HL-60/S4 (cell line): Measurements from ENCODE around the gene FBN1.

Experiments
- in situ Hi-C: fragments of 300-500 bp; cut with MboI; formaldehyde crosslinking; loops from 2 replicates; pipeline ENCODE4 v1.14.3; 2022; ENCODE audit warnings: low sequenced_read_pairs

FBN1 gene

DNA sequence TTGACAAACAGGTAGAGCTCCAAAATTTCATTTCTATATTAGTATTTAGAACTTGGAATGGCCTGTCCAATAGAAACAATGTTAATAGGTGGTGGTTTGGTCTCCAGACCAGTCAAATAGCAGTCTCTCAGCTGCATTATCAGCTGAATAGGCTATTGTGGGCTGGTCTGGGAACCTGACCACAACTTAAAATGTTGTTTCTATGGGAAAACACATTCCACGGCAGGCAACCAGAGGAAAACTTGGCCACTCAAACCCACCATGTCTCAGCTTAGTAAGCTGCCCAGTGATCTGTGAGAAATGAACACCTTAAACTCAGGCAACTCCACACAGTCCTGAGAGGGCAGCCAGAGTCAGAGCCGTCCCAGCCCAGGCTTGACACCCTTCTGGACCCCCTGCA is 20.4 kb downstream of the FBN1 start:
- in situ Hi-C loops = no loop called here

DNA sequence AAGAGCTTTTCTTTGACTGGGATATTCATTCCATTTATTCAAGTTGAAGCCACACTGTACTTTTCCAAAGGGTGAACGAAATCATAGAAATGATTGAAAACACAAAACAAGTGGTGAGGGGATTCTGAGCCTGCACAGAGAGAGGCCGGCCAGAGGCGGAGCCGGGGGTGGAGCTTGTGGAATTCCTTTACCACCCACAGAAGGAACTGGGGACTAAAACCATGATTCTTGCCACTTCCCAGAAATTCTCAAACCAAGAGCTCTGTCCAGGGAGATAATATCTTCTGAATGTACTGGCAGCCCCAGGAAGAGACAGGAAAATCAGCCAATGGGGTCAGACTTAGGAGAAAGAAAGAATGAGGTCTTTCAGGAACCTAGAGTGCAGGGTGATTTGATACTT is 20.8 kb downstream of the FBN1 start:
- in situ Hi-C loops = no loop called here

DNA sequence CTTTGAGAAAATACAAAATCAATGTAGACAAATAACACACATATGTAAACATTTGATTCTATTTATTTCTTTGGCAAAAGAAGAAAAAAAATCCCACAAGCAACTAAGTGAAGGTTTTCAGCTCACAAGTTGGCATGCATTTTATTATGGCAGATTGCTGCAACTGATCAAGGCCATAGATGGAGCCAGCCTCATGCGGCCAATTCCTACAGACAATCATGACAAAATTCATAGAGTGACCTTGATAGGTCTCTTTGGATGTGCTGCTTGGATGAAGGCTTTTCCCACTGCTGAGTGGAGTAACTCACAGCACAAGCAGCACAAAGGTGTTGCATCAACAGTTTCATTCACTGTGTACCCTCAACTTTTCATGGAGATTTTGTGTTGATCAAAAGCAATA is 22.1 kb downstream of the FBN1 start:
- in situ Hi-C loops = no loop called here

DNA sequence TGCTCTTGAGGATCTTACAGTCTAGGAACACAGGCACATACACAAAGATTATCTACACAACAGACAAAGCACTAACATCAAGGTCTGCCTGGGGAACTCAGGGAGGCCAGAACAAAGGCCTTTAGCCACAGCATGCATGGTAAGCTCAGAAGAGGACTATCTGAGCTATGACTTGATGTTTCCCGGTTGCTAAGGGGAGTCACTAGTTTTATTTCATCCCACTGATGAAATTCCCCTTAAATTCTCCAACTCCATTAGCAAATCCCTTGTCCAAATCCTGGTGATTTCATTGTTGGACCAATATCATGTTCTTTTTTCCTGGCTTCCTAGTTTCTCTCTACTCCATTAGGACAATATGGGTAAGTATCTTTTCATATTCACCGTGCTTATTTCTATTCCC is 23.3 kb downstream of the FBN1 start:
- in situ Hi-C loops = no loop called here

DNA sequence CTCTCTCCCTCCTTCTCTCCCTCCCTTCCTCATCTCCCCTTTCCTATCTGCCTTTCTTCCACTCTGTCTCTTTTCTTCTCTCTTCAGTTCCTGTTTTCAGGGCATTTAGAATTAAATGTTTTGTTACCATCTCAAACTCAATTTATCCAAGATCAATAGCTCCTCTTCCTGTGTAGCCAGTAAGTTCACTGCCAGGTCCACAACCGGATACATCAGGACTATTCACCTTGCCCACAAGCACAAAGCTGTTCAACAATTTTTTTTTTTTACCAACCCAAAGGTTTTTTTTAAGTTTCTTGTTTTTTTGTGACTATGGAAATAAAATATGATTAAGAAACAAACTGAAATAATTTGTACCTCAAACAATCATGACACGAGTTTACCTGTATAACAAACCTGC is 26.1 kb downstream of the FBN1 start:
- in situ Hi-C loops = no loop called here

DNA sequence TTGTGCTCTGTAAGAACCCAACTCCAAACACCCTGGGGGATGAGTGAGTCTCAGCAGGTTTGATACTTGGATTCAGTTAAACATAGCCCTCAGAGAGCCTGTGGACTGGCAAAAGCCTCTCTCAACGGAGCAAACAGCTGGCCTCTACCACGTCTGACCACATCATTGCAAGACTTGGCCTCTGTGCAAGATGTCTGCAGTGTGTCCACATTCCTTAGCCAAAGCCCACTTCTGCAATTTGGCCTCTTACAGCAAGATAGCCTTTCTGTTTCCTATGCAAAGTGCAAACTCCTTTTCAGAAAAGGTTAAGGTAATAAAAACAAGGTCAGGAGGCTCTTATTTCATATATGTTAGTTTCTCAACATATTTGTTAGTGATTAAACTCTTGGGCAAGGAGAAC is 27.9 kb downstream of the FBN1 start:
- in situ Hi-C loops = no loop called here

DNA sequence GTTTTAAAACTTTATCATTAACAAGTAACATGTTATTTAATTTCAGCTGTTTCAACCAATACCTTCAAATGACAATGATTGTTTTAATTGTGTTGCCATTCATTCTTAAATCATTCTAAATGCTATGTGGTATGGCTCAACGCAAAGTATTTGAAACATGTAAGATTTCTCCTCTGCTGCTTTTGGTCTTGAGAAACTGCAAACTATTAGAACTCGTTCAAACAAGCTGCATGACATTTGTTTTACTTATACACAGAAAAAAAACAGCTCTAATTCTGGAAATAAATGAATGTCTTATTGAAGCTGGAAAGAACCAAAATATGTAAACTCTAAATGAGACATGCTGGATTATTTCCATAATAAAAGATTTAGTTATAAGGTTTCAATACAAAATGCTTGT is 29.3 kb downstream of the FBN1 start:
- in situ Hi-C loops = no loop called here

DNA sequence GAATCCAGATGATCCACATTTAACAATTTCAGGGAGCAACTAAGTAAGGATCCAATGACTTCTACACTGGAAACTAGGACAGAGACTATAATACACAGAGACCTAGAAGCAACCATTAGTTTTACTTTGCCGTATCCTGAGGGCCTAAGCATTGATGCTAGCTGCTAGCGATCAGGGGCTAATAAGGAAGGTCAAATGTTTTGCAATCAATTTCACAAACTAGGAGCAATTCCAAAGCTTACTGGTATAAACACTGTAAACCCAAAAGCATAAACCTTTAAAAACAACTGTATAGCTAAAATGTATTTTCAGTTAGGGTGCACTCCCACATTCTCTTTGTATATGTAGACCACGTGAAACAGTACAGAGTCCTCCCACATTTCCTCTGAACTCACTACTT is 31.5 kb downstream of the FBN1 start:
- in situ Hi-C loops = no loop called here

DNA sequence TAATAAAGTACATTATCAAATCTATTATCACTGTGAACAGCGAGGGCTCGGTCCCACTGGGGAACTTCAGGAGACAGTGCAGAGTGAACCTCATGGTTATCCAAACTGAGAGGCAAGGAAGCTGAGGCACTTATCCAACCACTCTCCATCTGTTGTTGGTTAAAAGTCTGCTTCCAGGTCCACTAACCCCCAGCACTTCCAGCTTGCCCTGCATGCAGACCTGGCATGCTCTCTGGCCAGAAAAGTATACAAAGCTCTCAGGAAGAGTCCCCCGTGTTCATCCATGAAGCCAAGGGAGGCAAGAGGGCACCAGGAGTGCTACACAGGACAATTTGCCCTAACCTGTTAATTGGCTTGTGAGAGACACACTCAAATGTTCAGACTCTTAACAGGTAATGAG is 36.0 kb downstream of the FBN1 start:
- in situ Hi-C loops = no loop called here

DNA sequence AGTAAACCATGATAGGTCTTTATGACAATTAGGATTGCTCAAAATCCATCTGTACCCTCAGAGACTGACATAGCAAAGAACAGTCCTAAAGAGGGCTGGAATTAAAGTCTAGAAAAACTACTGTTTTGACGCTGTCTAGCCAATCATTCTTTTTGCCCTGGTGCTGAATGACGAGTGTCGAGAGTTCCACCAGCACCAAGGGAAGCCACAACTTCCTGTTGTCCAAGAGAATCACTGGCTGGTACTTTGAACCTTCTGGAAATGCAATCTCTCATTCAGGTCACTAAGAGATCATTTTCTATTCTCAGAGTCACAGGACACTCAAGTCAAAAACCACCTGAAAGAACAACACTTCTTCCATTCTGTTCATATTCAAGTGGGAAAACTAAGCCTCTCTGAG is 37.7 kb downstream of the FBN1 start:
- in situ Hi-C loops = no loop called here

DNA sequence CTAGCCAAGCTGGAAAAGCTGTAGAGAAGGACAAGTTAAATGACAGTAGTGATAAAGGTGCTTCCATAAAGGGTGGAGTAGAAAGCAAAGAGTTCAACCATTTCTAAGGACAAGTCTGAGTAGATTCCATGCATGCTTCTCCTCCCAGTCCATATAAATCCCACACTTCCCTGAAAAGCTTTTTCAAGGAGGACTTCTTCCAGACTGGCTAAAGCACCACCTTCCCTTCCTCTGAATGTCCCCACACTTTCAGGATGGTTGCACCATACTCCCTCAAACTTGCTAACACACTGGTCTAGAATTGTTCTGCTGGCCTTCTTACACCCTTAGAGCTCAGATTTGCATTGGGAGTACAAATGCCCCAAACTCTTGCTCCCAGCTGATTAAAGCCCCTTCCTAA is 40.9 kb downstream of the FBN1 start:
- in situ Hi-C loops = no loop called here

DNA sequence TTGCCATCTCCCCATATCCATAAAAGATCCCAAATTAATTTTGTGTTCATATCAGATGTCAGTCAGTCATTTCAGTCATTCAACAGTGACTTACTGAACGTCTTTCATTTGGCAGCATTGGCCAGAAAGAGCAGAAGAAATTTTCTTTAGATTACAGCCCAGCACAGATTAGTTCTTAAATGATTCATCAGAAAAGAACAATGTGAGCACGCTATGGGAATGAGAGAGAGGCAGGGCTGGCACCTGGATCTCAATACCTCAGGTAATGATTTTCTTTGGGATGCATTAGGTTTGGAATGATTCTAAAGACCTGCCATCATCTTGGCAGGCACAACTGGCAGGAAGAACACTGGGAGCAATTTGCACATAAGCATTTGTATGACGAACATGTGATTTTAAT is 41.6 kb downstream of the FBN1 start:
- in situ Hi-C loops = no loop called here

DNA sequence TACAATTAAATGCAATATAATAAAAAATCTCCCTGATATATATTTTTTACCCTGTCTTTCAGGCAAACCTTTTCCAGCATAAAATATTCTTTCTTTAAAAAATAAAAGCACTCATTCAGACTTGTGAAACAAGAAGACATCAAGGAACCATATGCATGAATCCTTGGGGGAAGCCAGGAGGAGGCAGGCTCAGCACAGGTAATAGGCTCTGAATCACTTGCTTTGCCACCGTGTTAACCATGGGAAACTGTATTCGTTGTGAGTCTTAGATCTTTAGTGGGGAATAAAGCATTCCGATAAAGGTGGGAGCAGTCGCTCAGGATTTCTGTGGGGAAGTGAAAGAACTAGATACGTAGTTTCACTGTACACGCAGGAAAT is 42.4 kb downstream of the FBN1 start:
- in situ Hi-C loops = no loop called here

DNA sequence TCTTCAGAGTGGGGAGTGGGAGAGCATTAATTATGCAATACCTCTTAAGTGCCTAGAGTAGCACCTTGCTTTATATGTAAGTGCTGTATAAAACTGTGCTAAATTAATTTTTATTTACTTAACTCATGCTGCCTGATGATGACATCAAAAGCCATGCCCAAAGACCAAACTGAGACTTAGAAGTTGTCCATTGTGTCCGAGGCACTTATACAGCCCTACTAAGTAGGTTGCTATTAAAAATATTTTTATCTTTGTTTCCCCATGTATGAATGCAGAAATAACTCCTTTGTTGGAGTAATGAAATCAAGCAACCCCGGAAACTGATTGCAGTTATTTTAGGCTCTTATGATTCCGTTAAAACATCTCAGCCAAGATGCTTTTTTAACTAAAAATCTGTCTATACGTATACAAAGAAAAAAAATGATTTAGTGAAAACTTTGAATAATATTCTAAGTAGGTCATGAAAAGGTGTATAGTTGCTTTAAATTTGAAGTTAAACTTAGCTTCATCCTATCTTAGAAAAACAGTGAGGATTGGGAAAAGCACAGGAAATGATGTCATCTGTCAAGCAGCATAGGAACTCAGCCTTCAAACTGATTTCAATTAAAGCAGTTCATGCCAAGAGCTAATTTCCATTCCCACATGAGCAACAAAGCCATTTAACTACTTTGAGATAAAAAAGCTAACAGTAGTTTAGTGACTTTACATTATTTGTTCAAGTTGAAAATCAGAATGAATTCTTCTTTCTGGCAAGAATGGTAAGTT is 43.0 kb downstream of the FBN1 start:
- in situ Hi-C loops = no loop called here

DNA sequence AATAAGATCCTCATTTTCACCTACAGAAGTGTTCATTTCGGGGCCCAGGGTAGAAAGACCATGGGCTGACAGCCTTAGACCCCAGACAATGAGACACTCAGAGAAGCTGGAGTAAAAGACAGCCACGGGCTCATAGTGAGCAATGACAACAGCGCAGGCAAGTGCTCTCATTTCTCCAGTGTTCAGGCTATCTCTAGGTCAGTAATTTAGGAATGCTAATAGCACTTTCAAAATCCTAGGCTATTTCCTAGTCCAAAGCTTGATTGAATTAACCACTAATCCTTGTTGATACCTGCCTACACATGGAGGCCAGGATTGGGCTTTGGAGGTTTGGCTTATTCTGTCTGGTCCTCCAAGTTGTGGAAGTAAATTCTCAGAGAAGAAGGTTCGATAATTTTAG is 44.4 kb downstream of the FBN1 start:
- in situ Hi-C loops = no loop called here

DNA sequence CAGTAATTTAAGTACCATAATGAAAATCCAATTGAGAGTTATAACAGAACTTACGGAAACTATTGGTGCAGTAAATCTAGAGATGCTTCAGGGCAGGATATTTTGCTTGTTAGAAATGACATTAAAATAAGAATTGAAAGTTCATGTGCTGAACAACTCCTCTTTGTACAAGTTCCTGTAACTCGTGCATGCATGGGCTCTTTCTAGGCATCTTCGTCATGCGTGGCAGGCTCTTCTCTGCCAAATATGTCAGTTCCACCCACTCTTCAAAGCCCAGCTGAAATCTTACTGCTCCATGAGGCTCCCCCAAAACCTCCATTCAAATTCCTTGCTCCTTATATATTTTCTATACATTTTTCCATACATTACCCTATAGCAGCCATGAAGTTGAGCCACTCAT is 48.7 kb downstream of the FBN1 start:
- in situ Hi-C loops = no loop called here

DNA sequence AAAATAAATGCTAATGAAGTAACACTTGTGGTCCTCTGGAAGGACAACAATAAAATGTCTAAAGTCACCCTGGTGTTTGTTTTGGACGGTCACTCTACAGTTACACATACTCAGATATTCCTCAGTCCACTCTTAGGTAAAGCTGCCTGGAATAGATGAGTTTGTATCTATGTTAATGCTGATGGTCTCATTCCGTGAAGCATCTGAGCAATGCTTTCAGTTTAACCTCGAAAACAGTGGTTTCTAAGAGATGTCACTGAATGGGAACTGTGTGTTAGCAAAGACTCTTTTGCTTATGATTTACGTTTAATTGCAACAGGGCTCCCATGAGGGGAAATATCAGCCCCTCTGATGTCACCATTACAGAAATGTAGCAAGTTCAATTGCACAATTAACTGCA is 49.1 kb downstream of the FBN1 start:
- in situ Hi-C loops = no loop called here

DNA sequence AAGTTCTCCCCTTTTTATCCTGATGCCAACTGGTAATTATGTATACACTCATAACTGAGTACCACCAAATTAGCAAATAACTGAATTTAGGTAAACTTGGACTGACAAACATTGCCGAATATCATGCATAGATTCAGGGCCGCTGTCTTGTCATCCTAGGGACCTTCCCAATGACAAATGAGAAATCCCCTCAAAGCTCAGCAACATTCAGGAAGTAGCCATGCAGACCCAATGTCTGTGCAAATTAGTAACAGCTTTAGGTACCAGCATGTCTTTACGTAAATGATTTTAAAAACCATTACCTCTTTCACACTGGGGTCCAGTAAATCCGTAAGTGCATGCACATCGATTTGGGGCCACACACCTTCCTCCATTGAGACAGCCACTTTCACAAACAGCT is 49.5 kb downstream of the FBN1 start:
- in situ Hi-C loops = no loop called here

DNA sequence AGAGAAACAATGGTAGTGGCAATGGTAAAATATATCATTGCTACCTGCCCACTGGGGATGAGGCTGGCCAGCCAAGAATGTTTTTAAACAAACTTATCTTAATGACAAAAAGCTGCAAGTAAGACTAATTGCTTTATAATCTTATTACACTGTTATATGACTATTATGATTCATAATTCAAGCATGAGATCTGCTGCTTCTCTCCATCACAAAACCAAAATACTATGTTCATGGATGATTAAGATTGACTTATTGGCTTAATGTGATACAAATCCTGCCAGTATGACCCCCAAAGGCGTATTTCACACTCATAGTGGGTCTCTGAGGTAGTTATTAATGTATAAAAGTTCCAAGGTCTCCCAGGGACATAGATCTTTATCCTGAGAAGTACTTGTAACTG is 52.6 kb downstream of the FBN1 start:
- in situ Hi-C loops = no loop called here

DNA sequence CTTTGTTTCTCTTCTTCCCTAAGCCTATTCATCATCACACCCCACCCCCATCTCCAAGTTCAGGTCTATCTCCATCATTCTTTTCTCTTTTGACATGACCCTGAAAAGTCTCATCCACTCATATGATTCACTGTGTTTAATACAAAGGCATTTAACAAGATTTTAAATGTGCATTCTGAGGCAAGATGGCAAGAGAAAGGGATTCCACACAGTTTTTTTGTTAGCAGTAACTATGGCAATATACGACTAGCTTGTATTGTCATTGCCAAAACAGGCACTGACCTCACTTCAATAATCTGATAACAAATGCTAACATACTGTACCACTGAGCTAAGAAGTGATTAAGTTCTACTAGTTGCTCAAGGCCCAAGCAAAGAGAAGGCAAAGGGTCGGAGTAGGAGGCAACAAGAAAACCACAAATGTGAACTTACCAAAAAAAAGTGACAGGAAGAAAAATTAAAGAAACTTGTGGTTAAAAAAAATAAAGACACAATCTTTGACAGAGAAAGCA is 53.2 kb downstream of the FBN1 start:
- in situ Hi-C loops = no loop called here

DNA sequence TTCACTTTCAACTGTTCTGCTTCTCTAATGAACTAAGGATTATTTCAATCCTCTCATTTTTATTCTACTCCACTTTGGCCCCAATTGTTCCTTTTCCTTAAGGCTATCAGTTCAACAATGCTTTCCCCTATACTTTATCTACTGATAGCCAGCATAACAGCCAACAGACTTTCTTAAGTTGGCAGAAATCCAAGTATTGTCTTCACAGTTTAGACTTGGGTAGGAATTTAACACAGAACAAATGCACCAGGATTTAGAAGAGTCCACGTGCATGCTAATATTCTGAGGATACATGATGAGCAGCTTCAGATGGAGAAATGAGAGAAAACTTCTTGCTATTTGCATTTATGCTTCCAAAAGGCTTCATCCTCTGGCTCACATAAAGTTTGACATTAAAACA is 54.8 kb downstream of the FBN1 start:
- in situ Hi-C loops = no loop called here

DNA sequence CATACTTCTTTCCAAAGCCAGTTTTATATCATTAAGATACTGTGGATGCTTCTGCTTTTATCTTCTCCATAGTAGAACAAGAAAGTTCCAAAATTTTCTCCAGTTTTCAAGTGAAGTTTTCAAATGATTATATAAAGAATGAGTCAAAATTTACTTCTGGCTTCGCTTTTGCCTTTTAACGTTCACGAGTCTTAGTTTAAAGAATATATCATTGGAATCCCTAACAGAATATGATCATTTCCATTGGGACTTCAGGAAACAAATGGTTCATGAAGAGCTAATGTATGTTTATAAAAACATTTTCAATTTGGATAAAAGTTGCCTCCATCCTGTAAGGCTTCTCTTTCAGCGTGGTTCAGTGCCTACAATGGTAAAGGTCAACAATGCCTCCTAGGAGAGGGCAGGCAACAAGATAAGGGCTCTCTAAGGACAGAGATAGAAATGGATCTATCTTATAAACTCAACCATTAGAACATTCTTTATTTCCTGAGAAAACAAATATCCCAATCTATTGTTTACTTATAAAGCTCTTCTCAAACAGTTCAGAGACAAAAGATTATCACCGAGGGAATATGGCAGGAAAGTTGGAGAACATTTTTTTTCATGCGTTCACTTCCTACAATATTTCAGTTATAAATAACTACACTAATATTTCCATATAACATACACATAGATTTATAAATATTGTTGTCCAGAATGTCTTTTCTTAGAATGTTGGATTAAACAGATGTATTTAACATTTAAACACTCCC is 60.5 kb downstream of the FBN1 start:
- in situ Hi-C loops = no loop called here
